PFSK-1 (cell line): ENCODE data around the gene NEDD4L.

Source experiments
- FOXP2 ChIP-seq: optimal IDR thresholded peaks from 2 replicates; pipeline ENCODE3; 2011; ENCODE audit warnings: borderline replicate concordance, control low read depth, inconsistent platforms; ENCODE audit not compliant: insufficient read depth; ENCODE audit errors: extremely low read length, extremely low read depth
- POLR2AphosphoS5 ChIP-seq: IDR thresholded peaks from 2 replicates; pipeline ENCODE4 v1.6.1; 2012; ENCODE audit warnings: low read depth, mild to moderate bottlenecking, control low read depth, low read length, moderate library complexity
- SIN3A ChIP-seq: IDR thresholded peaks from 2 replicates; pipeline ENCODE4 v1.6.1; 2012; ENCODE audit warnings: mild to moderate bottlenecking, low read length, moderate library complexity, borderline replicate concordance; ENCODE audit not compliant: insufficient read depth
- TAF1 ChIP-seq: IDR thresholded peaks from 2 replicates; pipeline ENCODE4 v1.6.1; 2012; ENCODE audit warnings: low read length, control low read depth, borderline replicate concordance; ENCODE audit not compliant: insufficient read depth
- TF ChIP-seq, protein P1 (sequence below), 2 experiments: IDR thresholded peaks; 2 replicates each; pipeline versions ENCODE4 v1.6.1 to v1.8.0; 2011 to 2012; ENCODE audit warnings: low read depth in 2 of 2, low read length in 2 of 2, control low read depth in 1 of 2, inconsistent platforms in 1 of 2, mild to moderate bottlenecking in 1 of 2, moderate library complexity in 1 of 2; ENCODE audit not compliant: insufficient read depth in 1 of 2

Gene NEDD4L

DNA sequence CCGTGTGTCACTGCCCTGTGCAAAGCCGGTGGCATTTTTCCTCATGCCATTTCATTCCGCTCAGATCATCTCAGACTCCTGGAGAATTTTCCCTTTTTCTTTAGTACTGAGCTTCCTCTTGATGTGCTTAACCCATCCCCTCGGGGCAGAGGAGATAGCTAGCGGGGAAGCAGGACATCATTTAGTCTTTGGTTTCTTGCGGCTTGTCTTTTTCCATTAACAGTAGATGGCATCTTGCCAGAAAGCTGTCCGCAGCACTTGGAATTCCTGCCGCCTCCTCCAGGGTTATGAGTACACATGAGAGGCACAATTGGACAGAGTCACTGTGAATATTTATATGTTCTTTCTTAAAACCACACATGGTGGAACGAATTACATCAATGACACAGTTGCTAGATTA, 358.2 kb downstream of the NEDD4L start:
- TF ChIP-seq FOXP2: no peak
- TF ChIP-seq, protein P1, sequence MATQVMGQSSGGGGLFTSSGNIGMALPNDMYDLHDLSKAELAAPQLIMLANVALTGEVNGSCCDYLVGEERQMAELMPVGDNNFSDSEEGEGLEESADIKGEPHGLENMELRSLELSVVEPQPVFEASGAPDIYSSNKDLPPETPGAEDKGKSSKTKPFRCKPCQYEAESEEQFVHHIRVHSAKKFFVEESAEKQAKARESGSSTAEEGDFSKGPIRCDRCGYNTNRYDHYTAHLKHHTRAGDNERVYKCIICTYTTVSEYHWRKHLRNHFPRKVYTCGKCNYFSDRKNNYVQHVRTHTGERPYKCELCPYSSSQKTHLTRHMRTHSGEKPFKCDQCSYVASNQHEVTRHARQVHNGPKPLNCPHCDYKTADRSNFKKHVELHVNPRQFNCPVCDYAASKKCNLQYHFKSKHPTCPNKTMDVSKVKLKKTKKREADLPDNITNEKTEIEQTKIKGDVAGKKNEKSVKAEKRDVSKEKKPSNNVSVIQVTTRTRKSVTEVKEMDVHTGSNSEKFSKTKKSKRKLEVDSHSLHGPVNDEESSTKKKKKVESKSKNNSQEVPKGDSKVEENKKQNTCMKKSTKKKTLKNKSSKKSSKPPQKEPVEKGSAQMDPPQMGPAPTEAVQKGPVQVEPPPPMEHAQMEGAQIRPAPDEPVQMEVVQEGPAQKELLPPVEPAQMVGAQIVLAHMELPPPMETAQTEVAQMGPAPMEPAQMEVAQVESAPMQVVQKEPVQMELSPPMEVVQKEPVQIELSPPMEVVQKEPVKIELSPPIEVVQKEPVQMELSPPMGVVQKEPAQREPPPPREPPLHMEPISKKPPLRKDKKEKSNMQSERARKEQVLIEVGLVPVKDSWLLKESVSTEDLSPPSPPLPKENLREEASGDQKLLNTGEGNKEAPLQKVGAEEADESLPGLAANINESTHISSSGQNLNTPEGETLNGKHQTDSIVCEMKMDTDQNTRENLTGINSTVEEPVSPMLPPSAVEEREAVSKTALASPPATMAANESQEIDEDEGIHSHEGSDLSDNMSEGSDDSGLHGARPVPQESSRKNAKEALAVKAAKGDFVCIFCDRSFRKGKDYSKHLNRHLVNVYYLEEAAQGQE (IDR thresholded peaks at IDR 0.05; ENCODE audit: insufficient read depth in 1 of 2, low read depth in 2 of 2, low read length in 2 of 2): peak in 1 of 2 experiments; percentile 61; a peak in 1 of 4 replicates

DNA sequence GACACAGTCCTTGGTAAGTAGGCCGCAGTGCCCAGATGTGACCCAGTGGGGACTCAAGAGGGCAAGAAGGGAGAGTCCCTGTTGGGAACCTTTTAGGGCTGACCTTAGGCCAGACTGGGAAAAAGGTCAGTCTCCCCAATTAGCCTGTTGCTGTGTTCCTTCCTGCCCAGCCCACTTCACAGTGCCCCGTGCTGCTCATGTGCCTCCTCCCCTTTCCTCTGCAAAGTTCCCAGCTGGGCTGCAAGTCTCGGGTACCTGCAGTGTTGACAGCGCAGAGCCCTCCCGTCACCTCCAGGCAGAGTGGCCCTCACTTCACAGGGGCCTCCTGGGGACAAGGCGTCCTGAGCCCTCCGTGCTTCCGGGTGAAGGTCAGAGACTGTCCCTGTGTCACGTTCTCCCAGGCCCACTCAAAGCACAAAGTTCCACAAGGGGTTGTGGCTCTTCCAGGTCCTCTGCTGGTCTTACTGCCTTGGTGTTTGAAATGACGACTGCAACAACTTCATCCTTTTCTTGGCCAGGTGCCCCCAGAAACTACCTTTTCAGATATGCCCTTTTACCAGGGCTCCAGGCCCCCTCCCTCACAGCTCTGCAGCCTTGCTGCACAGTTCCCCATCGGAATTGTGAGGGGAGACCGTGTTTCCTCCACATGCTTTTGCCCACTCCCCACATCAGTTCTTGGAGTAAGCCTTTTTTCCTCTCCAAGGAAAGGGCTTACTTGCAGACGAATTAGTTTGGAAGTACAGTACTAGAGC, 359.1 kb downstream of the NEDD4L start:
- TF ChIP-seq TAF1: no peak
- TF ChIP-seq POLR2AphosphoS5: no peak
- TF ChIP-seq SIN3A: no peak
- TF ChIP-seq, protein P1 (IDR thresholded peaks at IDR 0.05; ENCODE audit: insufficient read depth in 1 of 2, low read depth in 2 of 2, low read length in 2 of 2): no peak
- TF ChIP-seq FOXP2: no peak

DNA sequence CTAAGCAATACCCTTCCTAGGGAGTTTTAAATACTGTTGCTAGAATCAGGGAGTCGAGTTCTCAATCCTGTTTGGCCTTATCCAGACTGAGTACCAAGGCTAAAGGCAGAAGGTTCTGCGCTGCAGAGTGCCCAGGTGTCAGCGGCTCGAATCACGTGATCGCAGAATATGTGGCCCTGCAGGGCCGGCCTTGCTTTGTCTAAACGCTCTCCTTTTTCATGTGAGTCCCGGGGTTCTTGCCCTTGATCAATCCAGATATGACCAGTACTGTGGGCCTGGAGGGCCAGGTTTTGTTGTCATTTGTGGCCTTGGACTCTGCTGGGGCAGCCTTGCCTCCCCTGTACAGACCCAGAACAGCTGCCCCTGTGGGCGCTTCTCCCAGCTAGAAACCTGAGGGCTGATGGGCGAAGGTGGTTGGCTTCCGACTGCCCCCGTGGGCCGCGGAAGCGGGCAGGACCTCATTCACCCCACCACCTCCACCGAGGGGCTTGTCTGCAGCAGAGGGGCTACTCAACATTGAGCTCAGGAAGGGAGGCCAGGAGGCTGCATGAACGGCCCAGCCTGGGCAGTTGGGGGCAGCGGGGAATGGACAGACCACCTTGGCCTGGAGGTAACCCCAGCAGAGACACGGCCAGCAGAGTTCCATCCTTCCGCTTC, 359.9 kb downstream of the NEDD4L start:
- TF ChIP-seq POLR2AphosphoS5 (no peak), FOXP2 (no peak), TAF1 (no peak), SIN3A (no peak)
- TF ChIP-seq, protein P1 (IDR thresholded peaks at IDR 0.05; ENCODE audit: insufficient read depth in 1 of 2, low read depth in 2 of 2, low read length in 2 of 2): no peak

DNA sequence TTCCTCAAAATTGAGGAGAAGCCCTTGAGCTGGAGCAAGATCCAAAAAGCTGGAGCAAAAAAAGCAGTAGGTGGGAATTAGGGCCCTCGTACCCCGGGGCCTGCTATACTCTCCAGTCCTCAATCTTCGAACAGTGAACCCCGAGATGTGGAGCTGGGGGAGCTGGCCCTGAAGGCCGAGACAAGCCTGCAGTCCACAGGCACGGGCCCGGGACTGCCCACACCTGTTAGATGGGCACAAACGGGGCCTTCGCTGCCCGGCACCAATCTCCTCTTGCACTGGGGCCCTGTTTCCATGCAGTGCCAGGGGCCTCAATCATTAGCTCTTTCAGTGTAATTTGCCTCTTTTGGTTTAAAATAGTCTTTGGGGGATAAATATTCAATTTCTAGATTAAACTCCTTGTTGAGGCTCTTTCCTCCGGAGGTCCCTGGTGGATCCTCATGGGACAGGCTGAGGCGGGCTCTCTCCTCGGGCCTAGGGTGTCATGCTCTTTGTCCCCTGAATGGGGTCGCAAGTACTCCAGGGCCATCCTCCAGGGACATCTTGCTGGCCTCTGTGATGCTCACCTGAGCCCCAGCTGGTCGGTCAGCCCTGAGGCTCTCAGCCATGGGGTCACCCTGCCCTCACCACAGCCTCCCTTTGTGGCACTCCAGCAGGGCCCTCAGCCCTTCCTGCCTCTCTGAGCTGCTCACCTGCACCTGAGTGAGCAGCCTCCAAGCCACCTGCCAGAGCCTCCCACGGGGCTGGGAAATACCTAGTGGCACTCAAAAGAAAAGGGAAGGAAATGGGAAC, 361.3 kb downstream of the NEDD4L start:
- TF ChIP-seq FOXP2: no peak
- TF ChIP-seq, protein P1 (IDR thresholded peaks at IDR 0.05; ENCODE audit: insufficient read depth in 1 of 2, low read depth in 2 of 2, low read length in 2 of 2): no peak
- TF ChIP-seq TAF1: no peak
- no peak for TF ChIP-seq POLR2AphosphoS5
- no peak for TF ChIP-seq SIN3A
